HFF-Myc (cell line): ENCODE data around the gene EXOC6B.

Experiments used
- DNase-seq: peaks from one replicate; pipeline ENCODE4 v3.0.0-alpha.2; 2011; ENCODE audit warnings: low read depth; ENCODE audit errors: extremely low read depth
- H3K4me3 ChIP-seq: replicated peaks from 2 replicates; pipeline ENCODE4 v1.5.1; 2011; ENCODE audit warnings: low read depth, mild to moderate bottlenecking, control low read depth, low read length
- TF ChIP-seq, protein P1 (sequence below): IDR thresholded peaks from 2 replicates; pipeline ENCODE4 v1.5.1; 2012; ENCODE audit warnings: mild to moderate bottlenecking, low read depth, low read length, control low read depth; ENCODE audit errors: missing control alignments

Gene EXOC6B

DNA sequence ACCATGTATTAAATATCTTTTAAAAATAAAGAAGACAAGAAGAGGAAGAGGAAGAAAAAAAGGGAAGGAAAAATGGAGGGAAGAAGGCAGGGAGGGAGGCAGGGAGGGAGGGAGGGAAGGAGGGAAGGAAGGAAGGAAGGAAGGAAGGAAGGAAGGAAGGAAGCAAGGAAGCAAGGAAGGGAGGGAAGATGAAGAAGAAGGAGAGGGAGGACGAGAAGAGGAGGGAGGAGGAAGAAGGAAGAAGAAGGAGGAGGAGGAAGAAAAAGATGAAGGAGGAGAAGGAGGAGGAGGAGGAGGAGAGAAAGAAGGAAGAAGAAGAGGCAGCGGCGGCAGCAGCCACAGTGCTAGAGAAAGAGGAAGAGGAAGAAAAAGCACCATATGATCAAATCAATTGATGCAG, 189.6 kb downstream of the EXOC6B start:
- H3K4me3 ChIP-seq, result no peak overlapping the region
- TF ChIP-seq, protein P1, sequence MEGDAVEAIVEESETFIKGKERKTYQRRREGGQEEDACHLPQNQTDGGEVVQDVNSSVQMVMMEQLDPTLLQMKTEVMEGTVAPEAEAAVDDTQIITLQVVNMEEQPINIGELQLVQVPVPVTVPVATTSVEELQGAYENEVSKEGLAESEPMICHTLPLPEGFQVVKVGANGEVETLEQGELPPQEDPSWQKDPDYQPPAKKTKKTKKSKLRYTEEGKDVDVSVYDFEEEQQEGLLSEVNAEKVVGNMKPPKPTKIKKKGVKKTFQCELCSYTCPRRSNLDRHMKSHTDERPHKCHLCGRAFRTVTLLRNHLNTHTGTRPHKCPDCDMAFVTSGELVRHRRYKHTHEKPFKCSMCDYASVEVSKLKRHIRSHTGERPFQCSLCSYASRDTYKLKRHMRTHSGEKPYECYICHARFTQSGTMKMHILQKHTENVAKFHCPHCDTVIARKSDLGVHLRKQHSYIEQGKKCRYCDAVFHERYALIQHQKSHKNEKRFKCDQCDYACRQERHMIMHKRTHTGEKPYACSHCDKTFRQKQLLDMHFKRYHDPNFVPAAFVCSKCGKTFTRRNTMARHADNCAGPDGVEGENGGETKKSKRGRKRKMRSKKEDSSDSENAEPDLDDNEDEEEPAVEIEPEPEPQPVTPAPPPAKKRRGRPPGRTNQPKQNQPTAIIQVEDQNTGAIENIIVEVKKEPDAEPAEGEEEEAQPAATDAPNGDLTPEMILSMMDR, result no peak

DNA sequence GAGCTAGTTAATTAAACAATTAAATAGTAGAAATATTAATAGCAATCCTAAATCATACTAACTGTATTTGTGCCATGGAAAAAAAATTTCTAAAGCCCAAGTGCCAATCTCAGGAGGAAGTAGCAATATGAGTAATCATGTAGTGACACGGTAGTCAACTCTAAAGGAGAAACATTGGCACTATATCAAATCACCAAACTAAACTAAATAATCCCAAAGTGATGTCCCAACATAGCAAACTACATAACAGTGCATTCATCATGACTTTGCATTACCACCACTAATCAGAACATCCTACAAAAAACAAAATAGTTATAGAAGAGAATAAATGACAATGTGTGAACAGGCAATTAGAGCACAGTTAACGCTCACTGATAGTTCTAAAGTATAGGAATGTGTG, 195.1 kb downstream of the EXOC6B start:
- TF ChIP-seq, protein P1, result no peak
- H3K4me3 ChIP-seq, result no peak overlapping the region
- DNase-seq, result no peak

More for the DNA sequence above, 189.6 kb downstream of the EXOC6B start:
- DNase-seq, result no peak

DNA sequence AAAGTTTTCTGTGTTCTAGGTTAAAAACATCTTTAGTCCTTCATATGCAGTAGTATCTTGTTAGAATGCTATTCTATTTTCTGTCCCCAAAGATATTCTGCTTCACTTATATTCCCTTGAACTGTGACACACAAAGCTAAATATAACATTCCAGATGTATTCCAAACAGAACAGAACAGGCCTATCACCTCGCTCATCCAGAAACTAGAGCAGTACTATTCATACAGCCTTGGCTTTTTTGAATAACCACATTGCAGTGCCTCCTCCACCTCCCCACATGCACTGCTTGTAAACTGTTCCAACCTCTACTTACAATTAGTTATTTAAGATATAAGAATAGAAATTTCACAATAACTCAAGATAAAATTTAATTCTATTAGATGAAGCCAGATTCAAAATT, 196.8 kb downstream of the EXOC6B start:
- TF ChIP-seq, protein P1, result no peak
- H3K4me3 ChIP-seq, result no peak overlapping the region
- DNase-seq, result no peak

DNA sequence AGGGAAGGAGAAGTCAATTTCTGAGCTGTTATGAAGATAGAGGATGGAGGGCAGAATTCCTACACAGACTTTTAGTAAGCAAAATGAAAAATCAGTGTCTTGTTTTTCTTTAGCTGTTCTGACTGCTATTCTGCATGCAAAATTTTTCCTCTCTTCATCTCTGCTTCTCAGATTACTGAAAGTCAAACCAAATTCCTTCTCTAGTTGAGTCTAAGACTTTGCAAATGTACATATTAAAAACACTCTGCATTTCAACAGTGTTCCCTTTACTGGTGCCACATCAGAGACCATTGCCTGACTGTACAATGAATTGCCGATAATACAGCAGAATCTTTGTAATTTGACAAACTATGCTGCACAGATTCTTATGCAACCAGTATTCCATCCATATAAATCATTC, 198.8 kb downstream of the EXOC6B start:
- TF ChIP-seq, protein P1, result no peak
- H3K4me3 ChIP-seq, result no peak overlapping the region
- no peak for DNase-seq

DNA sequence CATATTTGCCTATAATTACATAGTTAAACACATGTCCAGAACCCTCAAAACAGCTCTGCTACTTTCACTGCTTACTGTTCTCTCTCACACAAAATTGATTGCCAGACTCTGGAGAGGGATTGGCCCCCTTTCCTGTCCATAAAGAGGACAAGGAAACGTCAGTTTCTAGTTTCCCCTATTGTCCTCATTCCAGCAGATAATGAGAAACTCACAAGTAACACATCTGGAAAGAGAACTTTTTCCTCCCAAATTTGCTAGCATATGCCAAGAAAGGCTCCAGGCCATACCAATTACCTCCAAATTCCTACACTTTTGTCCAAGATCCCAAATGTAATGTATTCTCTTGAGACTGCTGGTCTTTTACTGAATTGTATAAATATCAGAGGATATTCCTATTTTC, 200.5 kb downstream of the EXOC6B start:
- no peak overlapping the region for H3K4me3 ChIP-seq
- no peak for DNase-seq
- TF ChIP-seq, protein P1, result no peak

DNA sequence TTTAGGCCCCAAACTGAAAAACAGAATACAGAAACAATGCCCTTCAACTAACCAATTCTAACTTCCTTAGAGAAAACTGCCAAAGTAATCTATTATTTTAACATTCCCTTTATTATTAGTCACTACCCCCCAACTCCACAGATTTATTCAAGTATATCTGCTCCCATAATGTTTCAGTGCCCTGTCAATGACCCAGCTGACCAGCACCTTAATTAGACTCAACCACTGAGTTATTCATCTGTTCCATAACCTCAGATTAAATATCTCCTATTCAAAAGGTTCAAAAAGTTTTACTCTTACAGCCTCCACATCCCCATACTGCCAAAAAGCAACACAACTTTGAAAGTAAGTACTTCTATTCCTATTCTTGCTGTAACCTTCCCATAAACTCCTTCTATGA, 202.4 kb downstream of the EXOC6B start:
- DNase-seq, result no peak
- no peak overlapping the region for H3K4me3 ChIP-seq
- TF ChIP-seq, protein P1, result no peak

DNA sequence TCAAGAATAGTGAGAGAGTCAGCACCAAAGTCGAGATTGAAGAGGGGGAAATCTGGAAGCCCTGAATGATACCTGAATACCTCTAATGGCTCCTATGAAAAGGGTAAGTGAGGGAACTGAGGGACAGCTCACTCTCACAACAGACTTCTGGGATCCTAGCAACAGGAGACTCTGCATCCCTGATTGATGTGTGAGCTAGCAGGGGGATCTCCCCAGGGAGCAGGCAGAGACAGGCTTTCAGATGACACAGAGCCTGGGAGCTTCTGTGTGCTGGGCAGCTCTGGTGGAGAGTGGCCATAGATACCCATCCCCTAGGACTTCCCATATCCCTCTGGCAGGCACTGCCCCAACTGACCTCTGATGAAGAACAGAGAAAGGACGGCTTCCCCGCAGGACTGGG, 206.2 kb downstream of the EXOC6B start:
- DNase-seq, result no peak
- no peak overlapping the region for H3K4me3 ChIP-seq
- TF ChIP-seq, protein P1, result no peak
